Measurements from ENCODE around the gene SAMD3.
"Not testable (repeated sequence)": the region's sequence is repeated elsewhere in the genome, so short reads cannot be mapped to it uniquely, and the experiment has no call there.

SAMD3 gene

DNA sequence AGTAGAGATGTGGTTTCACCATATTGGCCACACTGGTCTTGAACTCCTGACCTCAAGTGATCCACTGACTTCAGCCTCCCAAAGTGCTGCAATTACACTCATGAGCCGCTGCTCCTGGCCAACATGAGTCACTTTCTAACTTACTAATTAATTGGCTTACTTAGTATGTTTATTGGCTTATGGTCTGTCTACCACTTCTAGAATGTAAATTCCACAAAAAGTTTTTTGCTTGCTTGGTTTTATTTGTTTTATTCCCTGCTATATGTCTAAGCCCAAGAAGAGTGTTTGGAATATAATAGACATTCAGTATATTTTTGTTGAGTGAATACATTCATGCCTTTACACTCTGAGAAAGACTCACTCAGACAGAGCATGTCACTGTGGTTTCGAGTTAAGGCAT lies 86.0 kb downstream of the SAMD3 start:
- no peak for DNase-seq (ENCODE audit: low read depth, low spot score)

GRCh38 chr6:130134582-130134981 lies 88.2 kb downstream of the SAMD3 start:
- DNase-seq (ENCODE audit: low read depth, low spot score), result no peak

- DNase-seq (ENCODE audit: low read depth, low spot score), result no peak
Observed at GRCh38 chr6:130132286-130132701, 90.5 kb downstream of the SAMD3 start.

DNA sequence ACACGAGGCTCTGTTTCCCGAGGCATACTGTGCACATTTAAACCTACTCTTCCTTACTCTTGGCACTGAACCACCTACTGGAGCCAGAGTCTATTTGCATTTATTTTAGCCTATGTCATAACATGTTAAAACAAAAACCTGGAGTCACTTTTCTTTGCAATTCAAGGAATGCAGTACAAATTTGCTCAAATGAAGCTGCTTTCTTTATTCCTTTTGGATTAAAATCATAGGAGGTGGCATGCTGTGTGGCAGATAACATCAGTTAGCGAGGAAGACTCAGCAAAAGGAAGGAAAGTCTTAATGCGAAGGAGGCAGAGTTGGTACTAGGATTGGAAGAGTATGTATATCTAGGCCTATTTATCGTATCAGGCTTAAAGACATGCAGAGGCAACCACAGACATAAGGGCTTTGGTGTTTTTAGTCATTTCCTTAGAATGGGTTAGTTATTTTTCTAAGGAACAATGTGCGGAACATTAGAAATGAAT lies 92.9 kb downstream of the SAMD3 start:
- no peak for DNase-seq (ENCODE audit: low read depth, low spot score)

DNA sequence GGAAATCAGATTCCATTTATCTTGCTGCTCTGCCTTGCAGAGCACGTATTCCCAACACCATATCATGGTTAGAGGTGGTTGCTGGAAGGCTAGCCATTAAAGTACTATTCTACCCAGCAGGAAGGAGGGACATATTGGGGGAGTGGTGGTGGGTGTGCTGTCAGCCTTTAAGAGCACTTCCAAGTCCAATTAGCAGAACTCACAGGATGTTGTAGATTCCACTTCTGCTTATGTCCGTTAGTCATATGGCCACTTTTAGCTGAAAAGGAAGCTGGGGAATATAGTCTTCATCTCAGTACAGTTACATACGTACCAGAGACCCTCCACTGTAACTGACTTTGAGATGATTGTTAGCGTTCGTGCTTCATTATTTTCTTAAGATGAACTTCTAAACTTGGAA lies 94.4 kb downstream of the SAMD3 start:
- DNase-seq (ENCODE audit: low read depth, low spot score), result no peak

DNA sequence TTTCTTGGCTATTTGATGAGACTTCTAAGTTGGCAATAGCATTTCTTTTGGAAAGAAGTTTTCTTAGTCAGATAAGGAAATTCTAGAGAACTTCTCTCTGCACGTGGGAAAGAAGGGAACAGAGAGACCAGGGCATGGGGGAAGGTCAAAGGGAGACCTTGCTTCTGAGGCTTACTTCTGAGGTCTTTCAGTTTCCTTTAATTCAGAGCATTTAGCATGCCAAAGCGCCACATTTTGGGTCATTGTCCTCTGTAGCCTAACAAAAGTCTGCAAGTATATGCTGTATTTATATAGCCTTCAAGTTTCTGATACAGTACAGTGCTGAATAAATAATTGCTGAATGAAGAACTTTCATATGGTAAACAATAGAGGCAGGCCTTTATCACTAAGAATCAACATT lies 95.6 kb downstream of the SAMD3 start:
- DNase-seq (ENCODE audit: low read depth, low spot score), result no peak

GRCh38 chr6:130122243-130122642 lies 100.5 kb downstream of the SAMD3 start:
- no peak for DNase-seq (ENCODE audit: low read depth, low spot score)

DNA sequence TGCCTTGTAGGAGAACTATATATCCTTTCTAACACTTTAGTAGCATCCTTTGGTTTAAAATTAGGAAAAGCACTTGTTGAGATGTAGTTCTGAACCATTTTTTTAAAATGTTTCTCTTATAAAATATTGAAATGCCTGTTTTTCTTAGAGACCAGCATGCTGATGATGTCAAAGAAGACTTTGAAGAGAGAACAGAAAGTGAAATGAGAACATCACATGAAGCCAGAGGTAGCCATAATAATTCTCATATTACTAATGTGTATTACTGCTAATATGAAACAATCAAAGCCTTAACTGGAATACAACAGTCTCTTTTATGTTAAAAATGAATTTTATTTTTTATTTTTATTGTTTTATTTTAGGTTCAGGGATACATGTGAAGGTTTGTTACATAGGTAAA lies 102.0 kb downstream of the SAMD3 start:
- DNase-seq (ENCODE audit: low read depth, low spot score), result no peak

DNA sequence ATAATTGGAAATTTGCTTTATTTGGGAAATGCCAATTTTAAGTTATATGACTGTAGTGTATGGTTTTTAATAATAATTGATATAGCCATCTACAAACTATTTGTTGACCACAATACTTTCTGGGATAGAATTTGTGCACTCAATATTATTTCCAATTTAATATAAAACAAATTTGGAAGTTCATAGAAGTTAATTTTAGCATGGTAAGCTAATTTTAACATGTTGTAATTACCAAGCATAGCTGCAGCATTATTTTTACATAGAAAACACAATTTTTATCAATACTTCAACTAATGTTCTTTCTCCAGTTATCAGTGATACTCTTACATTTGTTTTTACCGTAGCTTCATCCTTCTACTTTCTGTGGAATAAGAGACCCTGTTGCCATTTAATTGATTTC lies 103.5 kb downstream of the SAMD3 start:
- DNase-seq (ENCODE audit: low read depth, low spot score), result no peak

GRCh38 chr6:130118236-130118635 lies 104.5 kb downstream of the SAMD3 start:
- no peak for DNase-seq (ENCODE audit: low read depth, low spot score)

DNA sequence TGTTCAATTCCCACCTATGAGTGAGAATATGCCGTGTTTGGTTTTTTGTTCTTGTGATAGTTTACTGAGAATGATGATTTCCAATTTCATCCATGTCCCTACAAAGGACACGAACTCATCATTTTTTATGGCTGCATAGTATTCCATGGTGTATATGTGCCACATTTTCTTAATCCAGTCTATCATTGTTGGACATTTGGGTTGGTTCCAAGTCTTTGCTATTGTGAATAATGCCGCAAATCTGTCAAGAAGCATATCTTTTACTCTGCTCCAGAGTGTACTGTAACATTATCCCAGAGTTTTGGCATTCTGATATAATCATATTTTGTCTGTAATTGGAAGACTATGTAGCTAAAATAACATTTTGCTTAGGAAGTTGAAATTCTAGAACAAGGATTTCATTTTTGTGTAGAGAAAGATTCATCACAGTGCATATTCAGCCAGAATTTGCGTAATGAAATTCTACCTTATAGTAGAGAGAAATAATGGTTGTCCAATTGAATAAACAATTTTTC lies 105.5 kb downstream of the SAMD3 start:
- DNase-seq (ENCODE audit: low read depth, low spot score), result not testable (repeated sequence)

DNA sequence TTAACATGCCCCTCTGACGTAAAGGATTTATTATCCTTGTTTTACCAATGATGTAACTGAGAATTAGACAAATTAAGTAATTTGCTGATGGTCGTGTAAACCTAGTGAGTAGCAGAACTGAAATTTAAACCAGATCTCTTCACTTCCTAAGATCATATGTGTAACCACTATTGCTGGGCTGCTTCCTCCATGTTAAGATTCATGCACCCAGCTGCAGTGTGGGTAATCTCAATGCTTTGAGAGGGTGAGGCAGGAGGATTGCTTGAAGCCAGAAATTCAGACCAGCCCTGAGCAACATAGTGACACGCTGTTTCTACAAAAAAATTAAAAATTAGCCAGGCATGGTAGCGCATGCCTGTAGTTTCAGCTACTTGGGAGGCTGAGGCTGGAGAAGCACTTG lies 106.5 kb downstream of the SAMD3 start:
- no peak for DNase-seq (ENCODE audit: low read depth, low spot score)

- DNase-seq (ENCODE audit: low read depth, low spot score), result no peak
Observed at GRCh38 chr6:130115036-130115435, 107.7 kb downstream of the SAMD3 start.

DNA sequence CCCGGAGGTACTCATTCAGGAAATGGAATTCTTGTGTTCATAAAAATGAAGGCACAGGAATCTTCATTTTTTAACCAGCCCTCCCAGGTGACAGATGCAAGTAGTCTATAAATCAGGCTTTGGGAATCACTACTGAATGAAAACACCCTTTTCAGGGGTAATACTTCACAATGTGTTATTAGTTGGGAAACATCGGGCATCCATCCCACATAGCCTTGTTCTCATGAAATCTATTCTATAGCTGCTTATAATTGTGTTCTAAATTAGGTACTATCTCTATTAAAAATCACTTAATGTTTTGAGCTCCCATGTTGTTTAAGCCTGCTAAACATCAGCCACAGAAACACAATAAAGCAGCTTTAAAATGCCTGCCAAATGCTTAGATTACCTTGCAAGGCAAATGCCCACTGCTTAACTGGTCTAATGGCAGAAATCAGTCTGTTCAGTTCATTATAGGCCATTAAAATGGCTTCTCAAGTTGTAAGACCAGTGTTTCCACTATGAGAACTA lies 109.5 kb downstream of the SAMD3 start:
- no peak for DNase-seq (ENCODE audit: low read depth, low spot score)

- no peak for DNase-seq (ENCODE audit: low read depth, low spot score)
Observed at GRCh38 chr6:130111031-130111430, 111.7 kb downstream of the SAMD3 start.

GRCh38 chr6:130107710-130108109 lies 115.0 kb downstream of the SAMD3 start:
- DNase-seq (ENCODE audit: low read depth, low spot score), result no peak

DNA sequence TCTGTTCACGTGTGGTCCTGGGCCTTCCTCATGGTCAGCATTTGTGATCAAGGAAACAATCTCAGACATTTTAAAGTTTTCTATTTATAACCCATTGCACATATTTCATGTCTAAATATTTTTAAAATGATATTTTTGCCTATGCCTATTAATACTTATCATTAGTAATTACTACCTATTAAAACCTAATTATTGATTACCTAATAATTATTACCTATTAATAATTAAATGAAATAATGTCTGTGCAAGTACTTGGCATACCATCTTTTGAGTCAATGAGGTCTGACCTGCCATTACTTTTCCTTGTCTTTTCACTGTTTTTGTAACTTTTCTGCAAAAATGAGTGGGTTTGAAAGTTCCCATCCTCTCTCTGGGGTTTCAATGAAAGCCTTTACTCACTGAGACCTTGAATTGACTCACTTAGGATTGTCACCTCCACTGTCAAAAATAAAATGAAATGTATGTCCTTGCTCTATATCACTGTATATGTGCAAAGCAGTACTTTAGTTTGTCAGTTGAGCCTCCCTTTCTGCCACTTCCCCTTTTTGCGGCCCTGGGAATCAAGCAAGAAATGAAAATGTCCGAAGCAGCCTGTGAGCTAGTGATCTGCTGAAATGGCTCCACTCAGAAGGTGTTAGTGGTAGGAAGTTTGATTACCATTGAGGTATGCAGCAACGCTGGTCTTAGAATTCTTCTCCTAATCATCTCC lies 116.6 kb downstream of the SAMD3 start:
- no peak for DNase-seq (ENCODE audit: low read depth, low spot score)

- no peak for DNase-seq (ENCODE audit: low read depth, low spot score)
Observed at GRCh38 chr6:130099119-130099518, 123.6 kb downstream of the SAMD3 start.

- no peak for DNase-seq (ENCODE audit: low read depth, low spot score)
Observed at GRCh38 chr6:130098317-130098716, 124.4 kb downstream of the SAMD3 start.

Measured in iPS DF 19.7 (cell line).